Esophagus (tissue), 2 donors: Measurements from ENCODE around the gene SMIM44. TPM values are rescaled to one million over a fixed set of nuclear protein-coding genes. Genes with fewer than 3 reads are reported as not detected.

ENCODE experiments used
- H3K27ac ChIP-seq, 2 donors: one replicate each; pipeline ENCODE4 v1.5.1; 2013; ENCODE audit warnings: low read depth in 2 of 2, mild to moderate bottlenecking in 2 of 2, inconsistent platforms in 1 of 2, low read length in 1 of 2, moderate library complexity in 1 of 2
- H3K27me3 ChIP-seq, 2 donors: one replicate each; pipeline ENCODE4 v1.6.1; 2013; ENCODE audit warnings: low read length in 2 of 2, control low read depth in 1 of 2, mild to moderate bottlenecking in 1 of 2; ENCODE audit not compliant: insufficient read depth in 2 of 2, control insufficient read depth in 1 of 2
- H3K36me3 ChIP-seq, 2 donors: one replicate each; pipeline ENCODE4 v1.6.1; 2013; ENCODE audit warnings: low read length in 1 of 2; ENCODE audit not compliant: control insufficient read depth in 2 of 2, insufficient read depth in 2 of 2
- H3K4me1 ChIP-seq, 2 donors: one replicate each; pipeline ENCODE4 v1.6.1; 2013; ENCODE audit warnings: low read length in 1 of 2; ENCODE audit not compliant: control insufficient read depth in 2 of 2, insufficient read depth in 2 of 2
- H3K4me3 ChIP-seq, 2 donors: one replicate each; pipeline ENCODE4 v1.5.1; 2013; ENCODE audit warnings: low read length in 2 of 2, mild to moderate bottlenecking in 2 of 2, low read depth in 1 of 2, moderate library complexity in 1 of 2
- H3K9me3 ChIP-seq, 2 donors: one replicate each; pipeline ENCODE4 v1.6.1; 2013; ENCODE audit warnings: mild to moderate bottlenecking in 2 of 2, low read depth in 1 of 2, low read length in 1 of 2, moderate library complexity in 1 of 2; ENCODE audit not compliant: control insufficient read depth in 2 of 2, insufficient read depth in 1 of 2
- WGBS, 2 donors: extraction: QIAGEN DNeasy Blood & Tissue Kit; methylation state at CpG; one replicate each; pipeline ENCODE4 v1.1.7; 2013; 5-methylcytosine and 5-hydroxymethylcytosine counted together
- polyA plus RNA-seq, 2 donors: library from polyadenylated mRNA; stranded (reverse); fragments of 200-250 nt; gene quantifications; one replicate each; pipeline ENCODE4 v1.2.3, GENCODE V29; 2013
- donor health status: healthy with polysubstance abuse.
- donor health status: Bipolar disorder and iron deficiency.

The SMIM44 gene
- polyA plus RNA-seq, 2 donors = not detected

- Histone ChIP-seq H3K27me3 (no peaks in the 10 kb centered on the region), H3K9me3 (no peaks in the 10 kb centered on the region), H3K27ac (peak overlapping the region; percentile 15 to 23), H3K4me1 (peaks cover 0 to 5% of the 10 kb centered on the region in 2 donors), H3K4me3 (no peak overlapping the region), H3K36me3 (peaks cover 6 to 46% of the 10 kb centered on the region in 2 donors)
- 50 to 54% methylated on average over 32 to 33 of the region's 33 CpGs for WGBS, 2 donors
Observed at GRCh38 chr19:3443840-3444694, 39.2 kb downstream of the SMIM44 start.

DNA sequence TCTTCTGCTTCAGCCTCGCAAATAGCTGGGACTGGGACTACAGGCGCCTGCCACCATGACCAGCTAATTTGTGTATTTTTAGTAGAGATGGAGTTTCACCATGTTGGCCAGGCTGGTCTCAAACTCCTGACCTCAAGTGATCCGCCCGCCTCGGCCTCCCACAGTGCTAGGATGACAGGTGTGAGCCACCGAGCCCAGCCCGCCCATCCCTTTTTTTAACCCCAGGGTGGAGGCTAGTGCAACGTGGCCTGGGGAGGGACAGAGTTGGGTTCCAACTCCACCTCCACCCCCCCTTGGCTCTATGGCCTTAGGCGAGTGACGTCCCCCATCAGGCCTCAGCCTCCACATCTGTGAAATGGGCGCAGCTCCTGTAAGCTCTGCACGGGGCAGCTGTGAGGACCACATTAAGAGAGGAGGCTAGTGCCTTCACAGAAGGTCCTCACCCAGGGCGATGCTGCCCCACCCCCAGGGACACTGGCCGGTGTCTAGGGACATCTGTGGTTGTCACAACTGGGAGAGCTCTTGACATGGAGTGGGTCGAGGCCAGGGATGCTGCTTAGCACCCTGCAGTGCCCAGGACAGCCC is 40.7 kb downstream of the SMIM44 start:
- H3K27ac ChIP-seq = no peak overlapping the region
- WGBS, 2 donors = 81 to 88% methylated on average over 15 of the region's 15 CpGs

GRCh38 chr19:3441986-3442329 is 41.3 kb downstream of the SMIM44 start:
- Histone ChIP-seq H3K4me1 (peaks cover 0 to 5% of the 10 kb centered on the region in 2 donors), H3K27me3 (no peaks in the 10 kb centered on the region), H3K4me3 (no peak overlapping the region), H3K36me3 (peaks cover 6 to 38% of the 10 kb centered on the region in 2 donors), H3K9me3 (no peaks in the 10 kb centered on the region), H3K27ac (no peak overlapping the region)
- 78 to 80% methylated on average over 12 to 14 of the region's 14 CpGs for WGBS, 2 donors

More for the DNA sequence above, 40.7 kb downstream of the SMIM44 start:
- H3K4me1 ChIP-seq = peaks cover 0 to 5% of the 10 kb centered on the region in 2 donors
- H3K36me3 ChIP-seq = peaks cover 6 to 40% of the 10 kb centered on the region in 2 donors
- H3K4me3 ChIP-seq = no peak overlapping the region
- H3K27me3 ChIP-seq = no peaks in the 10 kb centered on the region
- H3K9me3 ChIP-seq = no peaks in the 10 kb centered on the region

- Histone ChIP-seq H3K27ac (no peak overlapping the region), H3K4me3 (no peak overlapping the region), H3K4me1 (peaks cover 0 to 5% of the 10 kb centered on the region in 2 donors), H3K36me3 (peaks cover 6 to 40% of the 10 kb centered on the region in 2 donors), H3K27me3 (no peaks in the 10 kb centered on the region), H3K9me3 (no peaks in the 10 kb centered on the region)
- WGBS, 2 donors = 79 to 81% methylated on average over 24 to 25 of the region's 25 CpGs
Observed at GRCh38 chr19:3441089-3441985, 41.9 kb downstream of the SMIM44 start.

DNA sequence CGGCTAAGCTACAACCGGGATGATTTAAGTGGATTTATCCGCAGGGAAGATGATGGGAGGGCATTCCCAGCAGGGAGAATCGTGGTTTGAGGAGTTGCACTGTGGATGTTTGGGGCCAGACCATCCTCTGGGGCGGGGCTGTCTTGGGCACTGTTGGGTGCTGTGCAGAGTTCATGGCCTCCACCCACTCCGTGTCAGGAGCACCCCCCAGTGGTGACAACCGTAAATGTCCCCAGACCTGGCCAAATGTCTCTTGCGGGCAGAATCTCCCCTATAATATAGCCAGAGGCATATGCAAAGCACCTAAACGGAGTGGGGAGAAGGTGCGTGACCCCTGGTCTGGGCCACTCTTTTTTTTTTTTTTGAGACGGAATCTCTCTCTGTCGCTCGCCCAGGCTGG is 43.2 kb downstream of the SMIM44 start:
- H3K27ac ChIP-seq = no peak overlapping the region
- no peak overlapping the region for H3K4me3 ChIP-seq
- H3K36me3 ChIP-seq = peaks cover 2 to 31% of the 10 kb centered on the region in 2 donors
- peaks cover 0 to 7% of the 10 kb centered on the region in 2 donors for H3K4me1 ChIP-seq
- WGBS, 2 donors = 66 to 68% methylated on average over 13 of the region's 13 CpGs
- H3K27me3 ChIP-seq = no peaks in the 10 kb centered on the region
- H3K9me3 ChIP-seq = no peaks in the 10 kb centered on the region

GRCh38 chr19:3434630-3435553 is 48.3 kb downstream of the SMIM44 start:
- Histone ChIP-seq H3K4me1 (peaks cover 3 to 15% of the 10 kb centered on the region in 2 donors), H3K27me3 (no peaks in the 10 kb centered on the region), H3K27ac (peak overlapping the region; percentile 83 to 94), H3K9me3 (no peaks in the 10 kb centered on the region), H3K36me3 (peaks cover 0 to 26% of the 10 kb centered on the region in 2 donors), H3K4me3 (peak overlapping the region; percentile 59 to 65)
- 3 to 4% methylated on average over 67 of the region's 67 CpGs for WGBS, 2 donors

GRCh38 chr19:3433805-3434540 is 49.3 kb downstream of the SMIM44 start:
- Histone ChIP-seq H3K36me3 (peaks cover 0 to 26% of the 10 kb centered on the region in 2 donors), H3K4me3 (no peak overlapping the region), H3K9me3 (no peaks in the 10 kb centered on the region), H3K27ac (peak overlapping the region; percentile 83 to 94), H3K27me3 (no peaks in the 10 kb centered on the region), H3K4me1 (peaks cover 3 to 15% of the 10 kb centered on the region in 2 donors)
- WGBS, 2 donors = 88 to 90% methylated on average over 11 of the region's 11 CpGs

DNA sequence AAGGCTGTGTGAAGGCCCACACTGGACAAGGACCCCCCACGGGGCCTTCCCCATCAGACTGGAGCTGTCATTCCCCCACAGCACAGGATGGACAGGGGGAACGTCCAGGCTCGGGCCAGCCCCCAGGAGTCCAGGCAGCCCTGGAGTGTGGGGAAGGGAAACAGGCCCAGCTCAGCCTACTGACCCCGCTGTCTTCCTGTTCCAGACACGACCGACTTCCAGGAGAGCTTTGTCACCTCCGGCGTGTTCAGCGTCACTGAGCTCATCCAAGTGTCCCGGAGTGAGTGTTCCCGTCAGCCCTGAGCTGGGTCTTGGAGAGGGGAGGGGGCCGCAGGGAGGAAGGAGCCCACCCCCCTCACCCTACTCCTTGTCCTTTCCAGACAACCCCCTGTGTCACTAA is 49.9 kb downstream of the SMIM44 start:
- Histone ChIP-seq H3K27me3 (no peaks in the 10 kb centered on the region), H3K36me3 (peaks cover 0 to 21% of the 10 kb centered on the region in 2 donors), H3K4me3 (no peak overlapping the region), H3K4me1 (peaks cover 6 to 15% of the 10 kb centered on the region in 2 donors), H3K9me3 (no peaks in the 10 kb centered on the region), H3K27ac (peak overlapping the region; percentile 61 to 94)
- 80 to 84% methylated on average over 11 to 12 of the region's 12 CpGs for WGBS, 2 donors
